ENCODE data around the gene RANBP10. TPM values are rescaled to one million over a fixed set of nuclear protein-coding genes. Genes with fewer than 3 reads are reported as not detected.

RANBP10 gene
- total and polyA plus RNA-seq, 2 of the 13 experiments (the other 11 are each of a cell fraction or from before 2014, with no cell fraction given): 9.2 to 22.7 TPM

DNA sequence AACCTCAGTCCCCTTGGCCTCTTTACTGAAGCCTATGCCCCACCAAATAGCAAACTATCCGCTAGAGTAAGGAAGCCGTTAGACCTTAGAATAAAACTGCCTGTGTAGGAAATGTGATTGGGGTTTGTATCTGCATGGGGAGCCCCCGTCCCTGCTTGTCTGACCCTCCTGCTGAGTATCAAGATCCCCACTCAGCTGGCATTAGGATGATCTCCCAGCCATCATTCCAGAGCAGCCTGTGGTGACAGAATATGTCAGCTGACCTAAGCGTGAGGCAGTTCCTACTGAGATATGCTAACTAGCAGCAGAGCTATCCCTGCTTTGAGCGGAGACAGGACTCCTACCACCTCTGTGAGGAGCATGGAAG lies 86.6 kb downstream of the RANBP10 start (continued):
- TF ChIP-seq ZNF891 (CRISPR knock-in tag; IDR thresholded peaks at IDR 0.05) (no peak; the same call in 1 of the 2 replicates), SAP130 (CRISPR knock-in tag; IDR thresholded peaks at IDR 0.05; ENCODE audit: low read depth) (peak; percentile 56; the same call in 1 of the 2 replicates), NCOA2 (CRISPR knock-in tag; IDR thresholded peaks at IDR 0.05) (no peak), NFE2L2 (IDR thresholded peaks at IDR 0.05; ENCODE audit: low read length) (no peak), TEAD3 (CRISPR knock-in tag; optimal IDR thresholded peaks at IDR 0.05; ENCODE audit: borderline replicate concordance) (no peak), ZNF781 (CRISPR knock-in tag; IDR thresholded peaks at IDR 0.05; ENCODE audit: borderline replicate concordance, not compliant biosample characterization) (peak; percentile 11), ZNF3 (CRISPR knock-in tag; IDR thresholded peaks at IDR 0.05) (no peak), NFATC3 (CRISPR knock-in tag; IDR thresholded peaks at IDR 0.05) (no peak), RAD51 (IDR thresholded peaks at IDR 0.05; ENCODE audit: borderline replicate concordance) (no peak), KDM5A (IDR thresholded peaks at IDR 0.05; ENCODE audit: borderline replicate concordance, low read length) (peak; percentile 33; the same call in 1 of the 2 replicates), RFX1 (IDR thresholded peaks at IDR 0.05) (no peak), NFIB (CRISPR knock-in tag; IDR thresholded peaks at IDR 0.05; ENCODE audit: borderline replicate concordance) (0 out of 2 replicates have a peak, but pooled peaks have one; percentile 15), ETV5 (CRISPR knock-in tag; IDR thresholded peaks at IDR 0.05; ENCODE audit: borderline replicate concordance) (no peak), THYN1 (CRISPR knock-in tag; IDR thresholded peaks at IDR 0.05; ENCODE audit: borderline replicate concordance, low read depth) (0 out of 2 replicates have a peak, but pooled peaks have one; percentile 64), POLR2G (IDR thresholded peaks at IDR 0.05; ENCODE audit: low read depth, low read length) (no peak), ARID2 (CRISPR knock-in tag; IDR thresholded peaks at IDR 0.05; ENCODE audit: borderline replicate concordance) (no peak), MTF2 (CRISPR knock-in tag; IDR thresholded peaks at IDR 0.05; ENCODE audit: borderline replicate concordance) (no peak), ZNF746 (CRISPR knock-in tag; IDR thresholded peaks at IDR 0.05) (no peak), NAIF1 (CRISPR knock-in tag; IDR thresholded peaks at IDR 0.05; ENCODE audit: borderline replicate concordance) (no peak)
- TF ChIP-seq, protein P1, sequence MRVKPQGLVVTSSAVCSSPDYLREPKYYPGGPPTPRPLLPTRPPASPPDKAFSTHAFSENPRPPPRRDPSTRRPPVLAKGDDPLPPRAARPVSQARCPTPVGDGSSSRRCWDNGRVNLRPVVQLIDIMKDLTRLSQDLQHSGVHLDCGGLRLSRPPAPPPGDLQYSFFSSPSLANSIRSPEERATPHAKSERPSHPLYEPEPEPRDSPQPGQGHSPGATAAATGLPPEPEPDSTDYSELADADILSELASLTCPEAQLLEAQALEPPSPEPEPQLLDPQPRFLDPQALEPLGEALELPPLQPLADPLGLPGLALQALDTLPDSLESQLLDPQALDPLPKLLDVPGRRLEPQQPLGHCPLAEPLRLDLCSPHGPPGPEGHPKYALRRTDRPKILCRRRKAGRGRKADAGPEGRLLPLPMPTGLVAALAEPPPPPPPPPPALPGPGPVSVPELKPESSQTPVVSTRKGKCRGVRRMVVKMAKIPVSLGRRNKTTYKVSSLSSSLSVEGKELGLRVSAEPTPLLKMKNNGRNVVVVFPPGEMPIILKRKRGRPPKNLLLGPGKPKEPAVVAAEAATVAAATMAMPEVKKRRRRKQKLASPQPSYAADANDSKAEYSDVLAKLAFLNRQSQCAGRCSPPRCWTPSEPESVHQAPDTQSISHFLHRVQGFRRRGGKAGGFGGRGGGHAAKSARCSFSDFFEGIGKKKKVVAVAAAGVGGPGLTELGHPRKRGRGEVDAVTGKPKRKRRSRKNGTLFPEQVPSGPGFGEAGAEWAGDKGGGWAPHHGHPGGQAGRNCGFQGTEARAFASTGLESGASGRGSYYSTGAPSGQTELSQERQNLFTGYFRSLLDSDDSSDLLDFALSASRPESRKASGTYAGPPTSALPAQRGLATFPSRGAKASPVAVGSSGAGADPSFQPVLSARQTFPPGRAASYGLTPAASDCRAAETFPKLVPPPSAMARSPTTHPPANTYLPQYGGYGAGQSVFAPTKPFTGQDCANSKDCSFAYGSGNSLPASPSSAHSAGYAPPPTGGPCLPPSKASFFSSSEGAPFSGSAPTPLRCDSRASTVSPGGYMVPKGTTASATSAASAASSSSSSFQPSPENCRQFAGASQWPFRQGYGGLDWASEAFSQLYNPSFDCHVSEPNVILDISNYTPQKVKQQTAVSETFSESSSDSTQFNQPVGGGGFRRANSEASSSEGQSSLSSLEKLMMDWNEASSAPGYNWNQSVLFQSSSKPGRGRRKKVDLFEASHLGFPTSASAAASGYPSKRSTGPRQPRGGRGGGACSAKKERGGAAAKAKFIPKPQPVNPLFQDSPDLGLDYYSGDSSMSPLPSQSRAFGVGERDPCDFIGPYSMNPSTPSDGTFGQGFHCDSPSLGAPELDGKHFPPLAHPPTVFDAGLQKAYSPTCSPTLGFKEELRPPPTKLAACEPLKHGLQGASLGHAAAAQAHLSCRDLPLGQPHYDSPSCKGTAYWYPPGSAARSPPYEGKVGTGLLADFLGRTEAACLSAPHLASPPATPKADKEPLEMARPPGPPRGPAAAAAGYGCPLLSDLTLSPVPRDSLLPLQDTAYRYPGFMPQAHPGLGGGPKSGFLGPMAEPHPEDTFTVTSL (CRISPR knock-in tag; IDR thresholded peaks at IDR 0.05; ENCODE audit: borderline replicate concordance): peak; percentile 59; the same call in 1 of the 2 replicates
- TF ChIP-seq, protein P2, sequence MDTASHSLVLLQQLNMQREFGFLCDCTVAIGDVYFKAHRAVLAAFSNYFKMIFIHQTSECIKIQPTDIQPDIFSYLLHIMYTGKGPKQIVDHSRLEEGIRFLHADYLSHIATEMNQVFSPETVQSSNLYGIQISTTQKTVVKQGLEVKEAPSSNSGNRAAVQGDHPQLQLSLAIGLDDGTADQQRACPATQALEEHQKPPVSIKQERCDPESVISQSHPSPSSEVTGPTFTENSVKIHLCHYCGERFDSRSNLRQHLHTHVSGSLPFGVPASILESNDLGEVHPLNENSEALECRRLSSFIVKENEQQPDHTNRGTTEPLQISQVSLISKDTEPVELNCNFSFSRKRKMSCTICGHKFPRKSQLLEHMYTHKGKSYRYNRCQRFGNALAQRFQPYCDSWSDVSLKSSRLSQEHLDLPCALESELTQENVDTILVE (CRISPR knock-in tag; IDR thresholded peaks at IDR 0.05): no peak; the same call in 1 of the 2 replicates
- TF ChIP-seq, protein P3, sequence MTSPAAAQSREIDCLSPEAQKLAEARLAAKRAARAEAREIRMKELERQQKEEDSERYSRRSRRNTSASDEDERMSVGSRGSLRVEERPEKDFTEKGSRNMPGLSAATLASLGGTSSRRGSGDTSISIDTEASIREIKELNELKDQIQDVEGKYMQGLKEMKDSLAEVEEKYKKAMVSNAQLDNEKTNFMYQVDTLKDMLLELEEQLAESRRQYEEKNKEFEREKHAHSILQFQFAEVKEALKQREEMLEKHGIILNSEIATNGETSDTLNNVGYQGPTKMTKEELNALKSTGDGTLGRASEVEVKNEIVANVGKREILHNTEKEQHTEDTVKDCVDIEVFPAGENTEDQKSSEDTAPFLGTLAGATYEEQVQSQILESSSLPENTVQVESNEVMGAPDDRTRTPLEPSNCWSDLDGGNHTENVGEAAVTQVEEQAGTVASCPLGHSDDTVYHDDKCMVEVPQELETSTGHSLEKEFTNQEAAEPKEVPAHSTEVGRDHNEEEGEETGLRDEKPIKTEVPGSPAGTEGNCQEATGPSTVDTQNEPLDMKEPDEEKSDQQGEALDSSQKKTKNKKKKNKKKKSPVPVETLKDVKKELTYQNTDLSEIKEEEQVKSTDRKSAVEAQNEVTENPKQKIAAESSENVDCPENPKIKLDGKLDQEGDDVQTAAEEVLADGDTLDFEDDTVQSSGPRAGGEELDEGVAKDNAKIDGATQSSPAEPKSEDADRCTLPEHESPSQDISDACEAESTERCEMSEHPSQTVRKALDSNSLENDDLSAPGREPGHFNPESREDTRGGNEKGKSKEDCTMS (CRISPR knock-in tag; conservative IDR thresholded peaks at IDR 0.05): no peak

Data from HepG2 (cell line).